ENCODE data around the gene GCK. TPM values are rescaled to one million over a fixed set of nuclear protein-coding genes. Genes with fewer than 3 reads are reported as not detected.

Gene GCK
- polyA plus RNA-seq, 3 donors, result 2.5 to 3.6 (median 3.4) TPM

GRCh38 chr7:44097064-44097932, 91.9 kb downstream of the GCK start:
- no peak for DNase-seq (ENCODE audit: low read depth in 3 of 3, low spot score in 2 of 3)

- no peak for DNase-seq (ENCODE audit: low read depth in 3 of 3, low spot score in 2 of 3)
These were observed 92.8 kb downstream of the GCK start for GRCh38 chr7:44096326-44096881.

- DNase-seq (ENCODE audit: low read depth in 3 of 3, low spot score in 2 of 3), result no peak
These were observed 93.5 kb downstream of the GCK start for GRCh38 chr7:44095781-44096180.

- DNase-seq (ENCODE audit: low read depth in 3 of 3, low spot score in 2 of 3), result no peak
These were observed 94.2 kb downstream of the GCK start for GRCh38 chr7:44094883-44095592.

- no peak for DNase-seq (ENCODE audit: low read depth in 3 of 3, low spot score in 2 of 3)
These were observed 94.9 kb downstream of the GCK start for GRCh38 chr7:44094365-44094764.

Other genes with a start within 250 kb of the GCK start
- gene SPDYE1, start 191.5 kb downstream of the GCK start, polyA plus RNA-seq (ENCODE audit: insufficient read length in 3 of 3), result under 1 TPM; 0.27 to 0.62 (median 0.39) TPM
- 10 to 100 TPM; 56.7 to 69.2 (median 65.4) TPM for gene DBNL, start 144.7 kb downstream of the GCK start, polyA plus RNA-seq (ENCODE audit: insufficient read length in 3 of 3)
- 1 to 10 TPM; 1.2 to 2.9 (median 1.5) TPM for gene PGAM2, start 123.9 kb downstream of the GCK start, polyA plus RNA-seq (ENCODE audit: insufficient read length in 3 of 3)
- gene POLM, start 106.9 kb downstream of the GCK start, polyA plus RNA-seq (ENCODE audit: insufficient read length in 3 of 3), result 10 to 100 TPM; 17.2 to 18.1 (median 17.9) TPM
- gene AEBP1, start 85.1 kb downstream of the GCK start, polyA plus RNA-seq (ENCODE audit: insufficient read length in 3 of 3), result 10 to 100 TPM; 57.3 to 60.0 (median 59.1) TPM
- 100 to 1,000 TPM in 2 of 3 donors, 10 to 100 TPM in 1; 99.5 to 127 (median 117) TPM for gene POLD2, start 65.9 kb downstream of the GCK start, polyA plus RNA-seq (ENCODE audit: insufficient read length in 3 of 3)
- 10 to 100 TPM in 1 of 3 donors, 1 to 10 TPM in 1, under 1 TPM in 1; 0.35 to 12.5 (median 4.5) TPM for gene MYL7, start 48.1 kb downstream of the GCK start, polyA plus RNA-seq (ENCODE audit: insufficient read length in 3 of 3)
- 10 to 100 TPM; 76.8 to 77.6 (median 77.0) TPM for gene YKT6, start 11.5 kb upstream of the GCK start, polyA plus RNA-seq (ENCODE audit: insufficient read length in 3 of 3)
- gene CAMK2B, start 136.2 kb upstream of the GCK start, polyA plus RNA-seq (ENCODE audit: insufficient read length in 3 of 3), result 1 to 10 TPM; 1.6 to 2.7 (median 1.7) TPM

All from right renal cortex interstitium (tissue), 3 donors.